T-cell (primary cell): Measurements from ENCODE around the gene SLC22A23. TPM values are rescaled to one million over a fixed set of nuclear protein-coding genes. Genes with fewer than 3 reads are reported as not detected.
"Not testable (repeated sequence)": the region's sequence is repeated elsewhere in the genome, so short reads cannot be mapped to it uniquely, and the experiment has no call there.

ENCODE experiments used
- ATAC-seq, 4 experiments: fragments of 200-7000 bp in 3 of 4; fragments of 150-1000 bp in 1 of 4; cut with Tn5 transposase; replicated peaks in 1 of 4; 1 replicate in 3 of 4; 2 replicates in 1 of 4; pipeline ENCODE4 v1.10.0; 2021; ENCODE audit warnings: moderate library complexity in 3 of 4, mild to moderate bottlenecking in 2 of 4, moderate number of reproducible peaks in 1 of 4
- CTCF ChIA-PET, 2 donors: fragments of 300-600 bp; sonication (Branson Sonifier 250); formaldehyde crosslinking; loops; one replicate each; lab custom pipeline; 2022; ENCODE audit warnings: antibody characterized with exemption in 2 of 2; lab: Charles Lee
- POLR2A ChIA-PET, 2 donors: fragments of 300-600 bp; sonication (Branson Sonifier 250); formaldehyde crosslinking; loops; one replicate each; lab custom pipeline; 2022; ENCODE audit warnings: antibody characterized with exemption in 2 of 2; lab: Charles Lee
- DNase-seq, 35 experiments: peaks; one replicate each; pipeline versions ENCODE4 v3.0.0 to v3.0.0-alpha.2; 2013 to 2023
- H3K27ac ChIP-seq: one replicate; pipeline ENCODE4 v1.5.1; 2013; ENCODE audit warnings: low read length
- H3K27me3 ChIP-seq, 2 experiments: replicated peaks in 1 of 2; 1 replicate in 1 of 2; 2 replicates in 1 of 2; pipeline versions ENCODE4 v1.6.1 to v1.7.0; 2013; ENCODE audit warnings: low read length in 1 of 2, mixed read lengths in 1 of 2; ENCODE audit not compliant: control insufficient read depth in 2 of 2, insufficient read depth in 2 of 2; ENCODE audit errors: extremely low read depth in 1 of 2
- H3K36me3 ChIP-seq, 2 donors: 1 replicate in 1 of 2; 2 replicates in 1 of 2; pipeline versions ENCODE4 v1.6.1 to v1.7.0; 2013; ENCODE audit warnings: low read length in 1 of 2; ENCODE audit not compliant: control insufficient read depth in 2 of 2, insufficient read depth in 1 of 2; ENCODE audit errors: extremely low read depth in 1 of 2
- H3K4me1 ChIP-seq, 2 experiments: 1 replicate in 1 of 2; 2 replicates in 1 of 2; pipeline versions ENCODE4 v1.6.1 to v1.7.0; 2013; ENCODE audit warnings: low read length in 2 of 2, mixed read lengths in 1 of 2; ENCODE audit not compliant: insufficient read depth in 2 of 2, control insufficient read depth in 1 of 2; ENCODE audit errors: extremely low read depth in 1 of 2
- H3K4me3 ChIP-seq, 2 donors: 1 replicate in 1 of 2; 2 replicates in 1 of 2; pipeline versions ENCODE4 v1.5.1 to v1.7.0; 2013; ENCODE audit warnings: mild to moderate bottlenecking in 2 of 2, low read length in 1 of 2, moderate library complexity in 1 of 2; ENCODE audit not compliant: control insufficient read depth in 1 of 2; ENCODE audit errors: extremely low read depth in 1 of 2
- H3K9me3 ChIP-seq: 2 replicates; pipeline ENCODE4 v1.7.0; 2013
- H3K27ac Mint-ChIP-seq, 2 donors: one replicate each; pipeline ENCODE4 v1.8.0; 2020 to 2021; ENCODE audit warnings: mild to moderate bottlenecking in 2 of 2, mixed read lengths in 2 of 2
- H3K27me3 Mint-ChIP-seq, 2 donors: one replicate each; pipeline ENCODE4 v1.8.0; 2021 to 2022; ENCODE audit warnings: mixed read lengths in 2 of 2
- H3K36me3 Mint-ChIP-seq: one replicate; pipeline ENCODE4 v1.8.0; 2021; ENCODE audit warnings: mixed read lengths
- H3K4me1 Mint-ChIP-seq, 3 donors: one replicate each; pipeline ENCODE4 v1.8.0; 2020 to 2022; ENCODE audit warnings: mixed read lengths in 3 of 3, mild to moderate bottlenecking in 1 of 3
- H3K4me3 Mint-ChIP-seq, 3 donors: one replicate each; pipeline ENCODE4 v1.8.0; 2020 to 2022; ENCODE audit warnings: mild to moderate bottlenecking in 3 of 3, mixed read lengths in 3 of 3, moderate library complexity in 3 of 3
- H3K9me3 Mint-ChIP-seq, 3 donors: one replicate each; pipeline ENCODE4 v1.8.0; 2020 to 2022; ENCODE audit warnings: mixed read lengths in 3 of 3
- WGBS: methylation state at CpG from one replicate; pipeline ENCODE4 v1.1.5; 2013; ENCODE audit warnings: missing lambda C conversion rate; ENCODE audit not compliant: insufficient coverage; 5-methylcytosine and 5-hydroxymethylcytosine counted together
- total RNA-seq, 35 experiments: library from RNA in 6 of 35; stranded (reverse) in 6 of 35; fragments of 120-200 nt in 1 of 35; gene quantifications; one replicate each; pipeline versions ENCODE4 v1.2.1 to v1.2.4 and lab custom pipeline; 2013 to 2026

SLC22A23 gene
- total RNA-seq, 5 donors from 2014 or later (not counting 1 experiment from before 2014, with no cell fraction given) = 6.2 to 14.8 (median 12.1) TPM

GRCh38 chr6:3244003-3244831 is 212.6 kb downstream of the SLC22A23 start:
- Histone ChIP-seq H3K27me3 (peaks cover 0 to 59% of the 10 kb centered on the region in 2 experiments), H3K4me3 (no peak overlapping the region), H3K27ac (no peak overlapping the region), H3K36me3 (no peaks in the 10 kb centered on the region), H3K4me1 (no peaks in the 10 kb centered on the region), H3K9me3 (no peaks in the 10 kb centered on the region)
- ATAC-seq (no peak), DNase-seq (no peak)
- Mint-ChIP-seq H3K4me3 (no peak overlapping the region), H3K36me3 (no peaks in the 10 kb centered on the region), H3K27me3 (peaks cover 42 to 48% of the 10 kb centered on the region in 2 donors), H3K4me1 (no peaks in the 10 kb centered on the region), H3K27ac (no peak overlapping the region), H3K9me3 (no peaks in the 10 kb centered on the region)
- POLR2A ChIA-PET = interaction anchor here in 1 of 2 donors (0.7 kb wide), 1 partner anchor 147 kb away, joined by 6 read pairs; no protein-coding TSS in a partner anchor
- WGBS = 83% methylated on average over 3 of the region's 8 CpGs
- CTCF ChIA-PET = interaction anchor here (0.5 to 0.6 kb wide), 2 partner anchors 134 to 394 kb away, joined by 3 to 7 read pairs; no protein-coding TSS in a partner anchor

DNA sequence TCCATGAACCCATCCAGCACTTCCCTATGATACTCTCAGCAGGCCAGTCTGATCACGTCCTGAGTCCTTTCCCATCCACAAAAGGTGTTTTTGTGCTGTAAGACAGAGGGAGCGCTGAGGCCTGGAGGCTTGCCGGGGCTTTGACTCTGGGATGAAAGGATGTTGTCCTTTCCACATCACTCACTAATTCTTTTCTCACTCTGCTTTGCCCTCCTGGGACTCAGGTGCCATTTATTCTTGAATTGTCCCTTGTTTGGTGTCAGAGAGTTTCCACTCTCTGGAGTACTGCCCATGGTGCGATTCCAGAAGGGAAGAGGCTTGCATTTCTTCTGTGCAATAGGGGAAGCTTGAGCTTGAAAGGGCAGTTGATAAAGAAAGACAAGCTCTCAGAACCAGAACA is 214.1 kb downstream of the SLC22A23 start:
- H3K4me1 ChIP-seq = no peaks in the 10 kb centered on the region
- no CpG with 5 or more reads among the region's 4 CpGs for WGBS
- H3K27me3 Mint-ChIP-seq = peaks cover 38 to 50% of the 10 kb centered on the region in 2 donors

DNA sequence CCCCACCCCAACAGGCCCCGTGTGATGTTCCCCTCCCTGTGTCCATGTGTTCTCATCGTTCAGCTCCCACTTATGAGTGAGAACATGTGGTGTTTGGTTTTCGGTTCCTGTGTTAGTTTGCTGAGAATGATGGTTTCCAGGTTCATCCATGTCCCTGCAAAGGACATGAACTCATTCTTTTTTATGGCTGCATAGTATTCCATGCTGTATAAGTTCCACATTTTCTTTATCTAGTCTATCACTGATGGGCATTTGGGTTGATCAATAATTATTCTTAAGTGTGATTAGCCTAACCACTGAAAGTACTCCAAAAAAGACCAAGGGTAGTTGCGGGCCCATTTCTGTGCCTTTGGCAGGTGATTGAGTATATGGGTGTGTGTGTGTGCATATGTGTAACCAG is 215.1 kb downstream of the SLC22A23 start:
- not testable (repeated sequence) for DNase-seq

More for the DNA sequence above, 214.1 kb downstream of the SLC22A23 start:
- no peak overlapping the region for H3K27ac Mint-ChIP-seq
- H3K4me3 ChIP-seq = no peak overlapping the region
- ChIA-PET POLR2A (no interaction called here), CTCF (no interaction called here)
- no peaks in the 10 kb centered on the region for H3K9me3 Mint-ChIP-seq
- no peaks in the 10 kb centered on the region for H3K36me3 ChIP-seq
- no peaks in the 10 kb centered on the region for H3K36me3 Mint-ChIP-seq
- H3K4me1 Mint-ChIP-seq = no peaks in the 10 kb centered on the region
- no peak overlapping the region for H3K27ac ChIP-seq
- no peak for ATAC-seq
- H3K9me3 ChIP-seq = no peaks in the 10 kb centered on the region
- no peak for DNase-seq
- peaks cover 0 to 54% of the 10 kb centered on the region in 2 experiments for H3K27me3 ChIP-seq
- no peak overlapping the region for H3K4me3 Mint-ChIP-seq

DNA sequence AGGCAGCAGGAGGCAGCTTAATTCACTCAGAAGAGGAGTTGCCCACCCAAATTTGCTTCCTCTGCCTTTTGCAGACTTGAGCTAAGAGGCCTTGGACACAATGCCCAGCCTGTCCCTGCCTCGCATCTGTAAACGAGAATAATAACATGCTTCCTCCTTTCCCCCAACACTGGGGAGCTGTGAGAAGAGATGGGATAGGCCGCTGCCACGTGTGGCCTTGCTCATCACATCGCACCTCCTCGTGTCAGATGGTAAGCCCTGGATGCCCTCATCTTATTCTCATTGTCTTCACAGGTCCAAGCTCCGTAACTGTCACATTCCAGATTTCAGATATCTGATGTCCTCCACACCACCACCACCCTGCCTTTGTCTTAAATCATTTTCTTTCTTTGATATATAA is 216.3 kb downstream of the SLC22A23 start:
- H3K27ac Mint-ChIP-seq = no peak overlapping the region
- no CpG with 5 or more reads among the region's 7 CpGs for WGBS
- ATAC-seq = no peak

More for the DNA sequence above, 215.1 kb downstream of the SLC22A23 start:
- WGBS = no CpG with 5 or more reads among the region's 4 CpGs
- H3K4me3 ChIP-seq, ATAC-seq, POLR2A ChIA-PET, H3K36me3 ChIP-seq, H3K27ac ChIP-seq, H3K4me1 ChIP-seq, H3K36me3 Mint-ChIP-seq, H3K4me3 Mint-ChIP-seq, H3K4me1 Mint-ChIP-seq, H3K9me3 Mint-ChIP-seq, H3K9me3 ChIP-seq, H3K27ac Mint-ChIP-seq: not testable (repeated sequence)
- peaks cover 44 to 50% of the 10 kb centered on the region in 2 donors for H3K27me3 Mint-ChIP-seq
- CTCF ChIA-PET = interaction anchor here in 1 of 2 donors (0.6 to 0.7 kb wide), 2 partner anchors 10 to 180 kb away, joined by 3 to 6 read pairs; no protein-coding TSS in a partner anchor
- H3K27me3 ChIP-seq = peaks cover 0 to 51% of the 10 kb centered on the region in 2 experiments

DNA sequence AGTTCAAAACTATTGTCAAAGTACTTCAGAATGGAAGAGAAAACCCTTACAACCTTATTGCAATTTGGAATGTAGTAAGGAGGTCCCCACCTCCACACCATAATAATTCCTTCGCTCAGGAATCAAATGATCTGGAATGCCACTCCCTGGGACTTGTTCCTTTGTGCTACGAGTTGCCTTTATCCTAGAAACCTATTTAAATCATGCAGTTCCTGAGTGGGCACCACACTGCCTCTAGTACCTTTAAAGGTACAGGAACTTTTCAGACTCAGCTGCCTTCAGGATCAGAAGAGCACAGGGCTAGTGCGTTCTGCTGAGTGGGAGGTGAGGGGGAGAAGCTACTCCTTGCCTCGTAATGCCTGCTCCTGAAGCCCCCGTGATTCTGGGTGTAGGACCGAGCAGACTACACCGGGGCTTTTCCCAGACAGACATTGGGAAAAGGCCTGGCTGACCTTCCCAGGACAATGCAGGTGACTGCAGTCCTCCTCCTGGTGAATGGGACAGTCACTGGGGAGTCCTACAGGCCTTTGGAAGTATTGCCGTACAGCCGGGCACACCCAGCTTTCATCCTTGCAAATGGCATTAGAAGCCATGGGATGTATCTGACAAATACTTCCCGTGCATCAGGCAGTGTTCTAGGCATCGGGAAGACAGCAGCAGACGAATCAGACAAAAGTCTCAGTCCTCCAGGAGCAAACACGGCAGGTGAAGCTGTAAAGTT is 217.6 kb downstream of the SLC22A23 start:
- H3K27me3 Mint-ChIP-seq = peaks cover 46 to 66% of the 10 kb centered on the region in 2 donors

More for the DNA sequence above, 216.3 kb downstream of the SLC22A23 start:
- Mint-ChIP-seq H3K4me1 (no peaks in the 10 kb centered on the region), H3K27me3 (peaks cover 44 to 57% of the 10 kb centered on the region in 2 donors), H3K9me3 (no peaks in the 10 kb centered on the region), H3K4me3 (no peak overlapping the region), H3K36me3 (no peaks in the 10 kb centered on the region)
- ChIA-PET POLR2A (no interaction called here), CTCF (interaction anchor here in 1 of 2 donors (0.6 kb wide), 1 partner anchor 491 kb away, joined by 3 read pairs; no protein-coding TSS in a partner anchor)
- H3K9me3 ChIP-seq = no peaks in the 10 kb centered on the region
- DNase-seq = no peak
- H3K36me3 ChIP-seq = no peaks in the 10 kb centered on the region
- no peak overlapping the region for H3K4me3 ChIP-seq
- H3K4me1 ChIP-seq = no peaks in the 10 kb centered on the region
- H3K27ac ChIP-seq = no peak overlapping the region
- peaks cover 0 to 54% of the 10 kb centered on the region in 2 experiments for H3K27me3 ChIP-seq

More for the DNA sequence above, 217.6 kb downstream of the SLC22A23 start:
- Mint-ChIP-seq H3K9me3 (no peaks in the 10 kb centered on the region), H3K4me3 (no peak overlapping the region), H3K4me1 (no peaks in the 10 kb centered on the region), H3K27ac (no peak overlapping the region), H3K36me3 (no peaks in the 10 kb centered on the region)
- peaks cover 4 to 60% of the 10 kb centered on the region in 2 experiments for H3K27me3 ChIP-seq
- no peaks in the 10 kb centered on the region for H3K9me3 ChIP-seq
- DNase-seq (no peak), ATAC-seq (no peak)
- no peaks in the 10 kb centered on the region for H3K4me1 ChIP-seq
- 84% methylated on average over 9 of the region's 13 CpGs for WGBS
- CTCF ChIA-PET = no interaction called here
- no peak overlapping the region for H3K27ac ChIP-seq
- POLR2A ChIA-PET = no interaction called here
- no peaks in the 10 kb centered on the region for H3K36me3 ChIP-seq
- no peak overlapping the region for H3K4me3 ChIP-seq
